ENCODE measurements around the gene RND3.

Gene RND3, protein sequence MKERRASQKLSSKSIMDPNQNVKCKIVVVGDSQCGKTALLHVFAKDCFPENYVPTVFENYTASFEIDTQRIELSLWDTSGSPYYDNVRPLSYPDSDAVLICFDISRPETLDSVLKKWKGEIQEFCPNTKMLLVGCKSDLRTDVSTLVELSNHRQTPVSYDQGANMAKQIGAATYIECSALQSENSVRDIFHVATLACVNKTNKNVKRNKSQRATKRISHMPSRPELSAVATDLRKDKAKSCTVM

DNA sequence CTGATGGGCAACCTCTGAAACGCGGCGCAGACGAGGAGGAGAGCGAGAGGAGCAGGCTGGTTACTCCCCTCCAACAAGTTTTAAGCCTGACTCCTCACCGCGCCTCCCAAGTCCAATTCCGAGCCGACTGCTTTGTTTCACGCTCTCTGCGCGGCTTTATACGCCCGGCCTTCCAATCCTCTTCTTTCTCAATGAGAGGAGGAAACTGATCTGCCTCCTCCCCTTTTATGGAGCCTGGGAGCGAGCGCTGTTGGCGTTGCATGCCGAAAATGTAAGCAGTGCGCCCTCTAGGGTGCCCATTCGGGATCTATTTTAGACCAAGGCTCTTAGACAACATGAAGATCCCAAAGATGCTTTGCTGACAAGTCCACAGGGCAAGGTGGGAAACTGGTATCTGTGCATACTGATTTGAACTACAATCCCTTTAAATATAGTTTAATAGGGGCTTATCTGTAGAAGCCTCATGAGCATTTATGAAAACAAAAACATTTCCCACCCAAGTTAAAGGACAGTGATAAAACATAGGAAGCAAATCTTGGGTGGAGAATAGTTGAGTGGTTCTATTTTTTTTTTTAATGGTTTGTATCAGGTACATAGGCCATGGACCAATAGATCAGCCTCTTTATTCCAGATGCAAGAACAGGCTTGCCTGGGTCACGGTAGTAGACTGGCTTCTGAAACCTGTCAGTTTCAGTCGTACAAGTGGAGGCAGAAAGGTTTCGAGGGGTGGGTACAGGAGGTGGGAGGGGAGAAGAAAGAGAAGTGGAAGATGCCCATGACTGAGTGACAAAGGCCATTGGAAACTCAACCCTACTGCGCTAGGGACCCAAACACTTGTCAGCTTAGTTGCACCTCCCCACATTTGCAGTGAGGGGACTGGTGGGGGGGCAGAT lies at the start of gene RND3:
RND3 (minus strand) TSS at position 131 of the 893 bp plus-strand sequence. CDS start 250 bp downstream, outside the sequence.
- DNase-seq (ENCODE audit: low read depth in 2 of 2): no peak

DNA sequence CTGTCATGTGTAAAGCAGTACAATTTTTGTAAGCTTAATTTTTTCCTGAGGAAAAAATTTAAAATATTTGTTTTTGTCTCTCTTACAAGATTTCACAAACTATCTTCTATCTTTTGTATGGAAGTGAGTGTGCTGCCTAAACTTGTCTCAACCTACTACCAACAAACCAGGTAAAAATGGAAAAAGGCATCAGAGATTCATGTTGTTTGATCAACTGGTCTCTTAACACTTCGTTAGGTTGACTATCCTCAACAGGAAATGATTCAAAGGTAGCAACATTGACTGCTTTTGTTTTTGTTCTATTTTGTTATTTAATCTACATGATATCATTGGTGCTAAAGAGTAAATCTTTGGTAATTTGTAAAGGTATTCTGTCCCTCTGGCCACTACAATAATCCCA lies 47.7 kb upstream of the RND3 start:
- DNase-seq (ENCODE audit: low read depth in 2 of 2): no peak

DNA sequence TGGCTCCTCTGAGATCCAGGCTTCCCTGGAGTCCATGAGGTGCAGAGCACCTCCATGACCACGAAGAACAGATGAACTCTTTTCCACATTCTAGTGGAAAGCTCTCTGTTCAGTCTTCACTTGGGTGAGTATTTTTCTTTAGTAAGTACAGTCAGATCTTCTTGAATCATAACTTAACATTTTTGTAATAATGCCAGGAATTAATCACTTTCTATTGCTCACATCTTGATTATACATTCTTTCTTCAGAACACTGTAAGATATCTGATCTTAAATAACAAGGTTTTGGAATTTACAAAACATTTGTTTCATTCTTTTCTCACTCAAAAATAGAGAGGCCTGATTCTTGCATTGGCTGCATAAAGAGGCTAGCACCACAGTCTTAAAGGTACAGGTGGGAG lies 45.4 kb upstream of the RND3 start:
- DNase-seq (ENCODE audit: low read depth in 2 of 2): no peak

DNA sequence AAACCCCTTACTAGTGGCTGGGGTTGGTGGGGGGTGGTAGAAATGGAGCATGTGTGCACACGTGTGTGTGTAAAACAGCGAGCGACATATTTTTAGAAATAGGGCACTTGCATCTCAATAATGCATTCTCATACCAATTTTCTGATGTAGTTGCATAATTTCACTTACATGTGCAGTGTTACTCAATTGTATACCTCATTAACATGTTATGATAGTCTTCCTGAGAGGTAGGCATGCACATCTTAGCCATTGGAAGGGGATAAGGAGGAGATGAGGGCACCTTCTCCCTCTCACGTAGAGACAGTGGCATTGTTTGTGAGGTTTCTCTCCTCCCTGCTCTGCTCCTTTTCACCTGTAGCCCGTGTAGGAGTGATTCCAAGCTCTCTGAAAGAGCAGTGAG lies 44.6 kb upstream of the RND3 start:
- no peak for DNase-seq (ENCODE audit: low read depth in 2 of 2)

DNA sequence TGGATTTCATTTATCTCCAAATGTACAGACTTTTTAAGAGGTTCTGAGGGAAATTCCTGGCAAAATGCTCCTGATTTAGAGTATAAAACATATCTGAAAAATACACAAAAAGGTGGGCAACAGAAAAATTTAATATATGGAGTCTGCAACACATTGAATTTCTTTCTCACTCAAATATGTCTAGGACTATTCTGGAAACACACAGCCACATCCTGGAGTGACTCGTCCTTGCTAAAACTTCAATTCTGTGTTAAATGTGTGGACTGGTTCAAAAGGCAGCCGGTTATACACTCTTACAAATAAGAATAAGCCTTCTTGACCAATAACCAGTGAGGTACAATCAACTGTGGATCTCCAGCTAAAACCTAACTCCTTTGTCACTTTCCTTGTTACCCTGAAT lies 44.1 kb upstream of the RND3 start:
- no peak for DNase-seq (ENCODE audit: low read depth in 2 of 2)

DNA sequence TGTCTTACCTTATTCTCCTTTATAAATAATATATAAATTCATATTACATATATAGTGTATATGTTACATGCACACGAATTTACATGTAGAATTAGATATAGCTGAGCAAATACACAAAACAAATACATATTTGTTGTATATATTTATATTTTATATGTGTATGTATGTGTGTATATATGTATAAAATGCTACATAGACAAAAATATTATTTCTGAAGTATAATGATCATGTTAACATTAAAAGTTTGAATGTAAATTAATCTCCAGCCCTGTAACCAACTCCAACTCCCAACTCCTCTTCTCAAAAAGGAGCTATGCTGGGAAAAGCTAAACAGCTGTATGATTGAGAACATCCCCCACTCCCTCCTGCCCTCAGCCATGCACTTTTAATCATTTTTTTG lies 42.7 kb upstream of the RND3 start:
- no peak for DNase-seq (ENCODE audit: low read depth in 2 of 2)

DNA sequence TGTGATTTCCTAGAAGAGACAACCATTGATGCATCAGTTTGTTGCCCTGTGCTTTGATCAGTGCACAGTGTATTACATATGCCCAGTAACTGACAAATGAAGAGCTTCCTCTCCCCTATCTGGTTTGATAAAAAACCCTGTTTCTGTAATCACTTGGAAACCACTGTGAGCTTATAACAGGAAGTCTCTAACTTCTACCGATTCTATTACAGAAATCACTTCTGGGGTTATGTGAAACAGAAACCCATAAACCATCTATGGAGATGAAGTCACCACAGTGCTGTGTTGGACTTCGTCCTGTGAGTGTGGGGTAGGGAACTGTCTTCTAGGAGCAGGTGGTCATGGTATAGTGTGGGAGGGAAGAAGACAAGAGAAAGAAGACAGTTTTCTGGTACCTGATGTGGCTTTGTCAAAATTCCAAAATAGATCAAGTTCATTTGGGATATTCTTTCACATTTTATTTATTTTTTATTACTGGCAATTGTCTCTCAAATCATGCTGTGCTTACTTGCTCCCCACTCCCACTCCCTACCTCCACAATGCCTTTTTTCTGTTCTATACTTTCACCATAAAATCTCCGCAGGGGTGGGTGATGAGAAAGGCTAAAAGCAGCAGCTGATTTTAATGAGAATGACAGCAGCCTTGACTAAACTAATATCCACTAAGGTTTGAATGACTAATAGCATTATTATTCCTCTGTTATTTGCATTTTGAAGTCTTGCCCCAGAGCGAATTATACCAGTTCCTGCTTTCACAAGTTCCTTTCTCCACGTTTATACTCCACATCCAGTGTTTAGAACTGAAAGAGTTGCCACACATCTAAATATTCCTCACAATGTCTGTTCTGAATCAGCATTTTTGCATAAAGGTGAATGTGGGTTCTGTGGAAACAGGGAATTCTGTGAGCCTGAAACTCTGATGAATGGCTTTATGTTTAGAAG lies 41.7 kb upstream of the RND3 start:
- no peak for DNase-seq (ENCODE audit: low read depth in 2 of 2)

DNA sequence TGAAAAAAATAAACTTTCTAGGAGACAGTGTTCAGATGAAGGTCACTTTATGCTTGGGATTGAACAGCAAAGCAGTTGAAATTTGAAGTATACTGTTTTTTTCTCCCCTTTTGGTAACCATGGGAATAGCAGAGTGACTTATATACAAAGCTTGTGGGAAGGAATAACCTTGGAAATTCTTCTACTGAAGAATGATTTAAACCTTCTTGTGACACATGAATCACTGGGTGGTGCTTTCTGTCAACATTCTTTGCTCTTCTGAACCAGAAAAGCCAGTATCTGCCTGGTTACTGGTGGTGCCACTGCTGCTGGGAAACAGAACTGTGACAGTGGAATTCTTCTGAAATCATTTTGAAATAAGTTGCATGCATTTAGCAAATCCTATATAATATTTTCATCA lies 39.4 kb upstream of the RND3 start:
- no peak for DNase-seq (ENCODE audit: low read depth in 2 of 2)

DNA sequence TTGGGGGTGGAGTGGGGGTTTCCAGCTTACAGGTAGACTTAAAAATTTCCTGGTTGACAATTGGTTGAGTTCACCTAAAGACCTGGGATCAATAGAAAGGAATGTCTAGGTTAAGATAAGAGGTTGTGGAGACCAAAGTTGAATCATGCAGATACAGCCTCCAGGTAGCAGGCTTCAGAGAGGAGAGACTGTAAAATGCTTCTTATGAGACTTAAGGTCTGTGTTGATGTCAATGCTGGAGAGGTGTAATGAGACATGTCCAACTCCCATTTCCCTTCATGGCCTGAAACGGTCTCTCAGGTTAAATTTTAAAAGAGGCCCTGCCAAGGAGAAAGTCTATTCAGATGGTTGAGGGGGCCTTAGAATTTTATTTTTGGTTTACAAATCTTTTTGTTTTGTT lies 38.5 kb upstream of the RND3 start:
- DNase-seq (ENCODE audit: low read depth in 2 of 2): no peak

DNA sequence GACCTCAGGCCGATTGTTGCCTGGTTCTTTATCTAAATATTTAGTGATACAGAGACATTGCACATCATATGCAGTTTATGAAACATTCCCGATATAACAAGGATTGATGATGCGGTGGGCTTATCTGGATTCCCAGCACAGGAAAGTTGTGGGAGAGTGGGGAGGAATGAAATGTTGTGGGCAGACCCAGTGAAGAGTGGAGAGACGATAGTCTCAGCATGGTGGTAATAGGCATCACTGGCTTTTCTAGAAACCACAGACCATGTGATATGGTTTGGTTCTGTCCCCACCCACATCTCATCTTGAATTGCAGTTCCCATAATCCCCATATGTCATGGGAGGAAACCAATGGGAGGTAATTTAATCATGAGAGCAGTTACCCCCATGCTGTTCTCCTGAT lies 34.8 kb upstream of the RND3 start:
- DNase-seq (ENCODE audit: low read depth in 2 of 2): no peak

DNA sequence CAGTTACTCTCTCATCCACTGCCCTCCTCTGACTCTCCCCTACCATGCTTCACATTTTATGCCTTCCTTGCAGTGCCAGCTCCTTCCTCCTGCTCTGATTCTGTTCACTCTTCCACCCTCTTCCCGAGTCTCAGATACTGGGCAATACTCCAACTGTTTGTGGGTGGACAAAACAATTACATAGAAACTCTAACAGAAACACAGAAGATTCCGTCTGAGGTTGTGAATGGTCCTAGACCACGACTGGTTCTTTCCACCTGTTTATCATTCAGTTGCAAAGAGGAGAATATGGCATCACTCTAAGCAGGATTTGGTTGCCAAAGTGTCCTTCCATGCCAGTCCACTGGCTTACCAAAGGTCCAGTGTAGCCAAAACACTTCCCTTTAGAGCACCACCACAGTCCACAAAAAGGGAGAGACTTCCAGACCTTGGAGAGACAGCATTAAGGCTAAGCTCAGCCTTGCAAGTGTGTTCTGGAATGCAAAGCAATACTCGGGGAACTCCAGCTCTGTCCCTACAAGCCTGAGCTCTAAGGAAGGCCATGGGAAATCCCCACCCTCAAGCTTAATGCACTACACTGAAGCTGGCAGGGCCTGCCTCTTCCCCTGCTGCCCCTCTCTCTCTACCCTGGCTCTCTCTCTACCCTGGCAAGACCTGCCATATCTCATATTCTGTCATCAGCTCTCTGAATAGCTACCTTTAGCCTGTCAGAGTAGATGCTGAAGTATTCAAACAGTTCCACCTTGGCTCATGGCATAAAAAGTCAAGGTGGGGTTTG lies 33.6 kb upstream of the RND3 start:
- DNase-seq (ENCODE audit: low read depth in 2 of 2): no peak

DNA sequence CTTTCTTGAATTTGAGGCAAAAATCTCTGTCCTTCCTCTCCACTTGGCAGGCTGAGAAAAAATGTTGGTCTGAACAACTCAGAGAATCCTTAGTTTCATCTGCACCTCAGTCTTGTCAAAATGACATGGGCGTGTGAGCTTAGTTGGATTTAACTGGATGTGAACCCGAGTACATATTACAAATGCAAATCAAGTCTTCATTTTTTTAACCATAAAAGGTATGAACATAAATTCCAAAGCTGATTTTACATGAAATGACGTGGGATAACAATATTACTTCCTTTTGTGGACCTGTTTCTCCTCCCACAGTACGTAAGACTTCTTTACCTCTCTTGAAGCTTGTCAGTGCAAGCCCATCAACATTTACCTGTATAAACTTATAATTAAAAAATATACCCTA lies 32.6 kb upstream of the RND3 start:
- no peak for DNase-seq (ENCODE audit: low read depth in 2 of 2)

DNA sequence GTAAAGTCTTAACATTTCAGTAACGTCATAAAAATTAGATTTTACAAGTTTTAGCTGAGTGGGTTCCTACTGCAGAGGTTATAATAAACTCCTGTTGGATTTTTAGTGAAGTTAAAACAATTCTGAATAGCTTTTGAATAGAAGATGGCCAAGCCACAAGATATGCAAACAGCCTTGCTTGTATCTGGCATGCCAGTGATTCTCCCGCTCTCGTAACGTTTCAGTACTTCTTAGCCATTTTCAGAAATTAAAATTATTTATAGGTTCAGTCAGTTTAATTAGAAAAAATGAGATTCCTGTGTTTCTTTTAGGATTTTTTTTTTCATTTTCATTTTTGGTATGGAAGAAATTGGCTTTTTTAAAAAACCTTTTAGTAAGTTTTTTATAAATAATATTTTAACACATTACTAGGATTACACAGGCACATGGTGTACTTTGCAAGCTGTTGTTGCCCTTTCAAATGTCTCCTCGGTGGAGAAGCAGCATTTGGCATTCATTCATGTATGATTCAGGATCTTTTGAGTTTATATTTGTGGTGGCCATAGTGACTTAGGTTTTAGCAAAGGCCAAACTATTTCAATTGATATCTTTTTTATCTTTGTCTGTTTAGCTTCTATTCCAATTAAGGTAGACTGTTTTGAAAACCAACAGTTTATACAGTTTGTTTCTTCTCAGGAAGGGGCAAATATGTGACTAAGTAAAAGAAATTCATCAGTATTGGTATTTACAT lies 30.6 kb upstream of the RND3 start:
- DNase-seq (ENCODE audit: low read depth in 2 of 2): no peak

DNA sequence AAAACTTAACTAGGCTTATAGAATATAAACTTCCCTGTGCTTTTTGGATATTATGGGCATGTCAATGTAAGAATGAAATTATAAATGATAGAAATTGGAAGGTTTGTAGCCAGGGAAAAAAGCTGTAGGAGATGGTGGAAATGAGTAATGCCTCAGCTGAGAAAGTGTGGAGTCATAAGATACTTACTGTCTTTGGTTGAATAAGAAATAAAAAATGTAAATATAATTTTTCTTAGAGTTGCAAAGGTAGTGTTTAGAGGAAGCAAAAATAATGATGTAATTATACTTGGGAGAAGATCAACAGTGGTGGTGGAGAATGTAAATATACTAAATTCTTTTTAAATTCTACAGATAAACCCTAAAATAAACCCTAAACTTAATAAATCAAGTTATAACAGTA lies 26.2 kb upstream of the RND3 start:
- DNase-seq (ENCODE audit: low read depth in 2 of 2): no peak

DNA sequence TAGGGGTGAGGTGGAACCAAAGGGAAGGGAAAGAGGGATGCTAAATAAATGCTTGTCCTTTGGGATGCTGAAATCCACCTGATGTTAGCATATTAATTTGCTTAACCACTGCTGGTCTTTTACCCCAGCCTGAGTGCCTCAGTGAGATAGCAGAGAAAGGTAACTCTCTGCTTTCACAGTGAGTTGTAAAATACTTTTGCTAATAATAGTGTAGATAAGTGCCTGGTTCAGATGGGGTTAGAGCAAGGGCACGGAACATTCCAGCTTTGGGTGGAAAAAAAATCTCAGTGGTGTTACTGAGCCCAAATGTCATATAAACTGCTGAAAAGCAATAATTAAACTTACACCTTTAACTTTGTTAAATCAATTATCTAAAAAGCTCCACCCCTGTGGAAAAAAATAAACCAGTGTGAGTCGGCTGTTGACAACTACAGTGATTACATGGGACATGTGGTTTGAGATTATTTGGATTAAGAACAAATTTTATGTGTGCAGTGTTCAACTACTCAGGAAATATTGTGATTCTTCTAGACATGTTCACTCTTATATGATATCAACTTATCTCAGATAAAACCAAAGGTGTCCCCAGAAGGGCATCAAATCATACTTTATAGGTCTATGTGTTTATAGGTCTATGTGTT lies 21.1 kb upstream of the RND3 start:
- no peak for DNase-seq (ENCODE audit: low read depth in 2 of 2)

DNA sequence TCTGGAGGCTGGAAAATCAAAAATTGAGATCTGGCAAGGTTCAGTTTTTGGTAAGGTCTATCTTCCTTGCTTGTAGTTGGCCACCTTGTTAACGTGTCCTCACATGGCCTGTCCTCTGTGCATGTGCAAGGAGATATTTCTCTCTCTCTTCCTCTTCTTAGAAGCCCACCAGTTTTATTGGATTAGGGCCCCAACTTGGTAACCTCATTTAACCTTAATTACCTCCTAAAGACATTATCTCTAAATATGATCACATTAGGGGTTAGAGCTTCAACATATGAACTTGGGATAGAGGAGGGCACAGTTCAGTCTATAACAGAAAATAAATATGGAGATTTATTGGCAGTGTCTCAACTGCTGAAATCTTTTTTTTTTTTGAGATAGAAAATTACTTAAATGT lies 19.6 kb upstream of the RND3 start:
- no peak for DNase-seq (ENCODE audit: low read depth in 2 of 2)

DNA sequence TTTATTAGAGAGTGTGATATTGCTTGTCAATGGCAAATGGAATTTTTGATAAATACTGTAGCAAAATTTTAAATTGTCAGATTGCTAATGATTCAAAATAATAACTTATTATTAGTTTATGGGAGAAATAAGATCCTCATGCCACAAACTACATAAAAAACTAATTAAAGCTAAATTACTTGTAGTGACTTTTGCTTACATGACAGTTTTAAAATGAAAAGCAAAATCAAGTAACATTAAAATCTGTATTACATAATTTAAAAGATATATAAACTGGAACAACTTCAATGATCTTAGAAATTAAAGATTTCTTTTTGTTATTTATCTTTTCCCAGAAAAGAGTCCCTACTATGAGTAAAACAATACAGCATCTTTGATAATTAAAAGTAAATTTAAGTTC lies 17.7 kb upstream of the RND3 start:
- no peak for DNase-seq (ENCODE audit: low read depth in 2 of 2)

DNA sequence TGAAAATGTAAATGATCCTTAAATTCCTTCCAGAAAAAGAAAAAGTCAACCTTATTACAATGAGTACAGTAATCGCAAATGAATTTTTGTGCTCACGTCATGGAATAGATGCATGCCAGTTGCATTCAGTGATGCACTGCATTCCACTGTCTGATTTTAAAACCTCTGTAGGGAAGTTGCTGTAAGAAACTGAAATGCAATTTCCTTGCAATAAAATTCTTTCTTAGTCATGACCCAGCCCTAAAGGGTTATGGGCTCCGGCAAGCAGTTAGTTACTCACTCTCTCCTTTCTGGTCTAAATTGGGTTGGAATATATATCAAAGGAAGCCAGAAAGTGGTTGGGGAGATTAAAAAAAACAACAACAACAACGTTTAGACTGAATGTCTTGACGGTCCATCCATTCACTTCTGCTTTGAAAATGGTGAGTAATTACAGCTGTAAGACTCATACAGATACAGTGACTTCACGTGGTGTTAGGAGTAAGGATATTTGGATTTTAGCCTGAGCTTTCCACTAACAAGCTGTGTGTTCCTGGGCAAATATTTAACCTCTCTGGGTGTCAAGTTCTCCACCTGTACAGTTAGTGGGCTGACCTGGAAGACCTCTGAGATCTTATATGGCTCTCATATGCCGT lies 8.6 kb upstream of the RND3 start:
- DNase-seq (ENCODE audit: low read depth in 2 of 2): no peak

DNA sequence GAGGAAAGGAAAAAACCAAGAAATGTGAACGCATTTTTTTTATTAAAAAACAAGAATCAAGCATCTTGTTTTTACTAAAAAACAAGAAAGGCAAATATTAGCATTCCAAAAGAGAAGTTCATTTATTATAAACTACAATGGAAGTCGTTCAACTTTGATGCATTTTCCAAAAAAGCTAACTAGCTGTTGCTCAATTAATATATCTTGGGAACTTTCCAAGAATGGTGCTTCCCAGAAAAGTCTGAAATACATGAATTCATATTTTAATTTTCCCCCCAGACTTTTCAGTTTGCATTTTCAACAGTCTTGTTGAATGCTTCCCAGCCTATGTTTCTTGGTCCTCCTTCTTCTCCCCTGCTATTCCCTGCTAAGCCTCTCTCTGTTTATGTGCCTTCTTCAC lies 7.5 kb upstream of the RND3 start:
- DNase-seq (ENCODE audit: low read depth in 2 of 2): no peak

Data from stimulated activated CD4-positive, alpha-beta T cell treated with anti-CD3 and anti-CD28 coated beads, Interleukin-1b, Interleukin-23, amount 100 ng/mL, for 1 hour (primary cell).